BLaER1 (cell line): ENCODE measurements around the gene TMEM100.

Experiments
- H3K27ac ChIP-seq: shearing (Covaris generic); formaldehyde crosslinking; 2 replicates; pipeline ENCODE4 v1.8.1; 2022
- H3K27me3 ChIP-seq: shearing (Covaris generic); formaldehyde crosslinking; 2 replicates; pipeline ENCODE4 v1.8.1; 2022
- H3K36me3 ChIP-seq: shearing (Covaris generic); formaldehyde crosslinking; 2 replicates; pipeline ENCODE4 v1.8.1; 2022
- H3K4me1 ChIP-seq: shearing (Covaris generic); formaldehyde crosslinking; 2 replicates; pipeline ENCODE4 v1.8.1; 2022
- H3K4me2 ChIP-seq: shearing (Covaris generic); formaldehyde crosslinking; 2 replicates; pipeline ENCODE4 v1.8.1; 2022
- H3K4me3 ChIP-seq: shearing (Covaris generic); formaldehyde crosslinking; 2 replicates; pipeline ENCODE4 v1.8.1; 2022
- H3K9ac ChIP-seq: shearing (Covaris generic); formaldehyde crosslinking; 2 replicates; pipeline ENCODE4 v1.8.1; 2022
- H3K9me3 ChIP-seq: shearing (Covaris generic); formaldehyde crosslinking; 2 replicates; pipeline ENCODE4 v1.8.1; 2022
- H4K20me1 ChIP-seq: shearing (Covaris generic); formaldehyde crosslinking; 2 replicates; pipeline ENCODE4 v1.8.1; 2022
- Cebpa-rat ChIP-seq: shearing (Covaris generic); IDR thresholded peaks from 2 replicates; pipeline ENCODE4 v1.8.1; 2022

The TMEM100 gene, protein sequence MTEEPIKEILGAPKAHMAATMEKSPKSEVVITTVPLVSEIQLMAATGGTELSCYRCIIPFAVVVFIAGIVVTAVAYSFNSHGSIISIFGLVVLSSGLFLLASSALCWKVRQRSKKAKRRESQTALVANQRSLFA

DNA sequence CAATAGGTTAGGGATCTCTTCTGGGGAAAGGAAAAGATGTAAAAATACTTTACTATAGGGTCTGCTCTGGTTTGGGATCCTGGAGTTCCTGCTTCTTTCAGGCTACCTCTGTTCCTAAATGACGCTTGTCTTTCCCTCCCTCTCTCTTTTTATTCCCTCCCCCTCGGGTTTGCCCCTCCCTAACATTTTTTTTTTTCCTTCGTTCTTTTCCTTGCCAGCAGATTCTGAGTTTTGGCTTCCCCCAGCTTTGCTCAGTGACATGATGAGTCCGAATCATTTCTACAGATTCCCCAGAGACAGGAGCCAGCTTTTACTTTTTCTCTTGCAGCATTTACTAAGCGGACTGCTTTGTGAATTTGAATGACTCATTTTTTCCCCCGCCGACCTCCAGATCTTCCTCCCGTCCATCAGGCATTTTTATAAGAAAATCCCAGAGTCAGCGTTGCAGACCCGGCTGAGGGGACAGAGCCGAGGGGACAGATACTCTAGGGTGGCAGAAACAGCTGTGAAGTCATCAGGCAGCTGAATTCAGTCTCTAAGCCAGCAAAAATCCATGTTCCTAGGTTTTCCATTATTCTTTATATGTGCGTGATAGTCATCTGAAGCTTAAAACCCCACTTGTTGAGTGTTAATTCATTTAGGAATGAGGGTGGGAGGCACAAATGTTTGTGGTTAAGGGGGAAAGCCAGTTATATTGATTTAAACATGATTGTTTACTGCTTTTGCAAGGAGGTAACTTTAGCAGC lies at the start of gene TMEM100:
Gene TMEM100 (minus strand): TSS at position 123 of the 746 bp plus-strand sequence. CDS start 1,794 bp downstream, outside the sequence.
- TF ChIP-seq Cebpa-rat, result no peak
- H3K4me3 ChIP-seq, result peak within 1 kb of the TSS; percentile 59
- peak within 1 kb of the TSS; percentile 0; the same call in 1 of the 2 replicates for H3K9ac ChIP-seq
- peak within 1 kb of the TSS; percentile 68 for H3K4me2 ChIP-seq
- peaks cover 41% of the 10 kb centered on the region for H3K4me1 ChIP-seq
- no peaks in the 10 kb centered on the region for H3K36me3 ChIP-seq
- 0 out of 2 replicates have a peak within 1 kb of the TSS, but pooled peaks have one; percentile 0 for H3K27ac ChIP-seq
- H3K9me3 ChIP-seq, result no peaks in the 10 kb centered on the region
- H3K27me3 ChIP-seq, result no peaks in the 10 kb centered on the region
- H4K20me1 ChIP-seq, result no peaks in the 10 kb centered on the region

DNA sequence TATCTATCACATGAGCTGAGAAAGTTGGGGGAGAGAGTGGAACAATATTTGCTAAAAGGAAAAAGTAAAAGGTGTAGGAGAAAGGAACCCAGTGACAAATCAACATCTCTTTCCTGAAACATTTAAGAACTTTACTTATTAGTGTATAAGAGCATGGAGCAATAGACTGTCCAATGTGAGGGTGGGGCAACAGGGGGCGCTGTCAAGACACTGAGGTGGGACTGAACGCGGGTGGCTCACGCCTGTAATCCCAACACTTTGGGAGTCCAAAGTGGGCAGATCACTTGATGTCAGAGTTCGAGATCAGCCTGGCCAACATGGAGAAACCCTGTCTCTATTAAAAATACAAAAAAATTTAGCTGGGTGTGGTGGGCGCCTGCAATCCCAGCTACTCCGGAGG lies 49.4 kb upstream of the TMEM100 start:
- no peak overlapping the region for H3K9ac ChIP-seq
- peaks cover 89% of the 10 kb centered on the region for H3K36me3 ChIP-seq
- H3K4me3 ChIP-seq, result no peak overlapping the region
- no peak overlapping the region for H3K4me2 ChIP-seq
- H3K4me1 ChIP-seq, result peaks cover 26% of the 10 kb centered on the region
- no peaks in the 10 kb centered on the region for H3K9me3 ChIP-seq
- H3K27me3 ChIP-seq, result no peaks in the 10 kb centered on the region
- no peak for TF ChIP-seq Cebpa-rat
- no peak overlapping the region for H3K27ac ChIP-seq
- H4K20me1 ChIP-seq, result no peaks in the 10 kb centered on the region

DNA sequence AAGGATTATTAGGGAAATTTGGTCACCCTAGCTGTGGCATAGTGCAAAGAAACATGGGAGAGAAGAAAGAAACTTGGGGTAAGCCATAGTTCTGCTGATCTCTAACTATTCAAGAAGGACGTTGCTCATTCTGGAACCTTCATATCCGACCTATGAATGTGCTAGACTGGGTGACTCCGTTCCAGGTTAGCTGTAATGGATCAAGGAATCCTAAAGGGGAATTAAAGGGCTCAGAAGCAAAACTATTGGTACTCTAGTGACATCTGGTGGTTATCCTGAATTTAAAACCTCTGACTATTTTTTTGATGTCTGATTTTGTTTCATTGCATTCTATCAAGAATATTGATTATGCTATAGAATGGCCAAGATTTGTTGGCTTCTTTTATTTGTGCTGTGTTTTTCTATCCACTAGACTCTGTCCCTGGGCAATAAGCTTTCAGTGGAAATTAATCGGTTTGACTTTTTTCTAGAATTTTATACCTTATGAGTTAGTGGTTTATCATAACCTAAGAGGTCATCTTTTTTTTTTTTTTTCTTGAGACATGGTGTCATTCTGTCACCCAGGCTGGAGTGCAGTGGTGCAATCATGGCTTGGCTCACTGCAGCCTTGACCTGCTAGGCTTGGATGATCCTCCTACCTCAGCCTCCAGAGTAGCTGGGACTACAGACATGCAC lies 47.7 kb upstream of the TMEM100 start:
- TF ChIP-seq Cebpa-rat, result no peak
- H4K20me1 ChIP-seq, result no peaks in the 10 kb centered on the region
- no peaks in the 10 kb centered on the region for H3K9me3 ChIP-seq
- H3K4me3 ChIP-seq, result no peak overlapping the region
- H3K4me2 ChIP-seq, result no peak overlapping the region
- H3K4me1 ChIP-seq, result peaks cover 15% of the 10 kb centered on the region
- H3K27ac ChIP-seq, result 0 out of 2 replicates have a peak overlapping the region, but pooled peaks have one; percentile 8
- H3K27me3 ChIP-seq, result no peaks in the 10 kb centered on the region
- no peak overlapping the region for H3K9ac ChIP-seq
- peaks cover 73% of the 10 kb centered on the region for H3K36me3 ChIP-seq

DNA sequence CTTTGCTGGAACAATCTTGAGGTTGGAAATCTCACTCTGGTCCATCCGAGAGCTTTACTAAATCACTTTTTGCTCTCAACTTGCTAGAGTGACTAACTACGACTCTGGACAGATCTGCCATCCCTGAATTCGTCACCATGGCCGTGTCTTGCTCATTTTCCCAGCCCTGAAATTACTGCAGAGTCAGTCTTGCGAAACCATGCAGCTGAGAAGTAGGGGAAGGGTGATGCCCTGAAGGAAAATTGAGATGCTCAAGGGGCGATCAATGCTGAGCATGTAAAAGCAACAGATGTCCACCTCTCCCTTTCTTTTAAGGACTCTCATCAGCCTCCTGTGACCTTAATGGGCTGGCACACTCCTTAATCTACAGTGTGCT lies 46.9 kb upstream of the TMEM100 start:
- H3K4me2 ChIP-seq, result no peak overlapping the region
- no peaks in the 10 kb centered on the region for H3K9me3 ChIP-seq
- H3K4me1 ChIP-seq, result peaks cover 16% of the 10 kb centered on the region
- H3K27me3 ChIP-seq, result no peaks in the 10 kb centered on the region
- H3K27ac ChIP-seq, result no peak overlapping the region
- TF ChIP-seq Cebpa-rat, result peak; percentile 20; the same call in 1 of the 2 replicates
- no peak overlapping the region for H3K9ac ChIP-seq
- H3K4me3 ChIP-seq, result no peak overlapping the region
- peaks cover 67% of the 10 kb centered on the region for H3K36me3 ChIP-seq
- no peaks in the 10 kb centered on the region for H4K20me1 ChIP-seq

DNA sequence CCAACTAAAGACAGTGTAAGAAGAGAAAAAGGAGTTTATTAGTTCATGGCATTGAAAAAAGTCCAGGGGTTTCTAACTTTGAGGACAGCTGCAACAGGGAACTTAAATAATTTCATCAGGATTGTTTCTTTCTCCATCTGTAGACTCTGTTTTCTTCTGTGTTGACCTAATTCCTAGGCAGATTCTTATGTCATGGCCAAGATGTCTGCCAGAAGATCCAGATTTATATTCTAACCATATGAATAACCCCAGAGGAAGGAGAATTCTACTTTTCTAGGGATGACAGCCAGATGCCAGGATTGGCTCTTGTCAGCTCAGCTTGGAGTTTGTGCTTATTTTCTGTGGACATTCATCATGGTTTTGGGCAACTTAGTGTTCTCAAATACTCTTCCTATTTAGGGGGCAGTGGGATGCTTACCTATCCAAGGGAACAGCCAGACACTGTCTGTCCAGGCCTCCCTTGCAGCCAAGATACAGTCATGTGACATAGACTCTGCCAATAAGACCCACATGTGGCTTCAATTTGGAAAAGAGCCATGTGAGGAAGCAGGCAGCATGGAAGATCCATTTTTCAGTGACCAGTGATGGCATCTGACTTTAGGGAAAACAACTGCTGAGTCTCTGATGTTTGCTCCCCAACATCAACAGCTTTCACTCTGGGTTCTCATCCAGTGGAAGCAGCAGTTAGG lies 46.4 kb upstream of the TMEM100 start:
- H3K9me3 ChIP-seq, result 0 out of 2 replicates have a peak, but pooled peaks cover 4% of the 10 kb centered on the region
- no peak overlapping the region for H3K9ac ChIP-seq
- H3K4me2 ChIP-seq, result no peak overlapping the region
- no peaks in the 10 kb centered on the region for H4K20me1 ChIP-seq
- H3K36me3 ChIP-seq, result peaks cover 64% of the 10 kb centered on the region
- H3K27me3 ChIP-seq, result no peaks in the 10 kb centered on the region
- H3K4me3 ChIP-seq, result no peak overlapping the region
- H3K4me1 ChIP-seq, result peaks cover 17% of the 10 kb centered on the region
- TF ChIP-seq Cebpa-rat, result no peak
- H3K27ac ChIP-seq, result no peak overlapping the region

DNA sequence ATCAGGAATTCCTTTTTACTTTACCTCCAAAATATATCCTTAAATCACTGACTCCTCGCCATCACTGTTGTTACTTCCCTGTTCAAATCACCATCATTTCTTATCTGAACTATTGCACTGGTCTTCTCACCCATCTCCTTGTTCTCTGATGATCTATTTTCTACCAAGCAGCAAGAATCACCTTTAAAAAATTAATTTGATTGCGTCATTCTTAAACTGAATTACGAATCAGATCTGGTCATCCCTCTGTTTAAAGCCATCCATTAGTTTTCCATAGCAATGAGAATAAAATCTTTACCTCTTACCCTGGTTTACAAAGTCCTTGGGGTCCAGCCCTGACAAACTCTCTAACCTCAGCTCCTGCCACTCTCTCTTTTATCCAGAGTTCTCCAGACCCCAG lies 42.8 kb upstream of the TMEM100 start:
- Histone ChIP-seq H3K4me3 (no peak overlapping the region), H3K4me1 (peaks cover 15% of the 10 kb centered on the region), H3K27me3 (no peaks in the 10 kb centered on the region), H3K9ac (no peak overlapping the region), H3K9me3 (0 out of 2 replicates have a peak, but pooled peaks cover 4% of the 10 kb centered on the region), H3K27ac (no peak overlapping the region), H3K36me3 (peaks cover 31% of the 10 kb centered on the region), H4K20me1 (no peaks in the 10 kb centered on the region), H3K4me2 (no peak overlapping the region)
- TF ChIP-seq Cebpa-rat, result no peak; the same call in 1 of the 2 replicates

DNA sequence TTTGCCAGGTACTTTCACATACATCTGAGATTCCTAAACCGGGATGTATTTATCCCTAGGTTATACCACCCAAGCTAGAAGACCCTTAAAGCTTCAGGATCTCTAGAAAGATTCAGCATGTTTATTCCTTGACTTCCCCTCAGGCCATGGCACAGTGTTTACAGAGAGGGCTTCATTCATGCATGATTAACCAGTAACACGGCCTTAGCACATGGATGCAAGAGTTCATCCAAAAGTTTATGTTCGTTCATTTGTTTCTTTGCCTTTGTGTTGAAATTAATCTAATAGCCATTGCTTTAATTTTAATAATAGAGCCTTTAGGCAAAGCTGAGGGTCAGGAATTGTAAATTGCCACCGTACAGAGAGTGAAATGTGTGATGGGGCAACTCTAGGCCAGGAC lies 41.9 kb upstream of the TMEM100 start:
- Histone ChIP-seq H4K20me1 (no peaks in the 10 kb centered on the region), H3K9ac (no peak overlapping the region), H3K9me3 (0 out of 2 replicates have a peak, but pooled peaks cover 4% of the 10 kb centered on the region), H3K27me3 (no peaks in the 10 kb centered on the region), H3K4me3 (no peak overlapping the region), H3K36me3 (peaks cover 25% of the 10 kb centered on the region), H3K4me2 (no peak overlapping the region), H3K27ac (no peak overlapping the region), H3K4me1 (peaks cover 12% of the 10 kb centered on the region)
- TF ChIP-seq Cebpa-rat, result no peak

DNA sequence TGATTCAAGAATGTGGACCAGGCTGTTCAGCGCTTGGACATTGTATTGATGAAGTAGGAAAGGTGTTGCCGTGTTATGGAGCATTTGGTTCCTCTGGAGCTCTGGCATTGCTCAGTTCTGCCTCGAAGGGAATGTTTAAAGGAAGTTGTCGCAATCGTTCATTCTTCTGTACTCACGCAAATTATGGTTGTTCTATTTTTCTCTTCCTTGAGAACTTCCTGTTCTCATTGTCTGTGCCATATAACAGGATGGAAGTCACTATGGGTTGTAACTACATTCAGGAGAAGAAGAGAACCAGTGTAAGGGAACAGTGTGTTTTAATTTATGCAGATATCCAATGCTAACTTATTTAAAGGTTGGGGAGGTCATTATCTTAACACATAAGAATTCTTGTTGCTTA lies 41.2 kb upstream of the TMEM100 start:
- H3K4me2 ChIP-seq, result no peak overlapping the region
- H4K20me1 ChIP-seq, result no peaks in the 10 kb centered on the region
- no peak overlapping the region for H3K27ac ChIP-seq
- no peaks in the 10 kb centered on the region for H3K27me3 ChIP-seq
- H3K36me3 ChIP-seq, result peaks cover 18% of the 10 kb centered on the region
- H3K4me1 ChIP-seq, result peaks cover 12% of the 10 kb centered on the region
- 0 out of 2 replicates have a peak, but pooled peaks cover 4% of the 10 kb centered on the region for H3K9me3 ChIP-seq
- H3K9ac ChIP-seq, result no peak overlapping the region
- no peak for TF ChIP-seq Cebpa-rat
- H3K4me3 ChIP-seq, result no peak overlapping the region

DNA sequence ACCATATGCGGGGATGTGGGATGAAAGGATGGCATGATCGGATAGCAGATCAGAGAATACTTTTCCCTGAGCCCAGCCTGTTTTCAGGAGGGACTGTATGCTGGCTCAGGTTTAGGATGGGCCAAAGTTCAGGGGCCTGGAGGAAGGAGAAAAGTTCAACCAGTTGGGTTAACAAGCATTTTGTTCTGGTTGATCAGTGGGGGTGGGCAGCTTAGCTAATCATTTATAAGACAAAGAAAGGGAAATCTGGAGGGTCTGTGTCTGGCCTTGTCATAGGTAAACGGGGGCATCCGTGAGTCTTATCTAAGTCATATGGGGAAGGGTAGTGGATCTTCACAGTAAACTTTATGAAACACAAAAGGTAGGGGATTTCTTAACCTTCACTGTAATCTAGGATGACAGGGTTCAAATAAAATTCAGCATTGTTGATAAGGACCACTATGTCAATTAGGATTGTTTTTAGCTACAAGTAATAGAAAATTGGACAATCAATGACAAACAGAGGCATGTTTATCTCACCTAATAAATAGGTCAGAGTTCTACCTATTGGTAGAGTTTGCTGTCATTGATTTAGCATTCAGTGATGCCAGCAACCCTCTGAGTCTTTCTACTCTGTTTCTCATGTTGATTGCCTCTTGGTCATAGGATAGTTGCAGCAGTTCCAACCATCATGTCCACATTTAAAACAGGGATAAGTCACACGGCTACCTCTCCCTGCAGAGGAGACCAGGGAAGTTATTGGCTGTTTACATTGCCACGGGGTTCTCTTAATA lies 39.6 kb upstream of the TMEM100 start:
- H3K4me1 ChIP-seq, result peaks cover 12% of the 10 kb centered on the region
- peaks cover 2% of the 10 kb centered on the region; the same call in 1 of the 2 replicates for H3K36me3 ChIP-seq
- no peaks in the 10 kb centered on the region for H4K20me1 ChIP-seq
- H3K9me3 ChIP-seq, result 0 out of 2 replicates have a peak, but pooled peaks cover 4% of the 10 kb centered on the region
- H3K4me3 ChIP-seq, result no peak overlapping the region
- H3K9ac ChIP-seq, result no peak overlapping the region
- H3K4me2 ChIP-seq, result no peak overlapping the region
- H3K27me3 ChIP-seq, result no peaks in the 10 kb centered on the region
- TF ChIP-seq Cebpa-rat, result no peak
- H3K27ac ChIP-seq, result no peak overlapping the region
